Epithelial cell of esophagus (primary cell): Measurements from ENCODE around the gene CHID1.

Experiments used
- DNase-seq: peaks from one replicate; pipeline ENCODE4 v3.0.0; 2010; ENCODE audit warnings: low read depth
- H3K4me3 ChIP-seq: 2 replicates; pipeline ENCODE4 v1.5.1; 2011; ENCODE audit warnings: mild to moderate bottlenecking, low read length, control low read depth
- CTCF ChIP-seq: IDR thresholded peaks from 2 replicates; pipeline ENCODE4 v1.5.1; 2011; ENCODE audit warnings: low read depth, mild to moderate bottlenecking, low read length, control low read depth, inconsistent platforms; ENCODE audit not compliant: insufficient read depth; ENCODE audit errors: missing control alignments

CHID1 gene

GRCh38 chr11:845872-846495, 64.6 kb downstream of the CHID1 start:
- H3K4me3 ChIP-seq = no peak overlapping the region
- TF ChIP-seq CTCF = no peak
- peak; percentile 16 for DNase-seq

GRCh38 chr11:844693-845644, 65.6 kb downstream of the CHID1 start:
- no peak for TF ChIP-seq CTCF
- H3K4me3 ChIP-seq = peak overlapping the region; percentile 16
- peak; percentile 29 for DNase-seq

- peak overlapping the region; percentile 89 for H3K4me3 ChIP-seq
- TF ChIP-seq CTCF = peak; percentile 11
- peak; percentile 71 for DNase-seq
Observed at GRCh38 chr11:843818-844692, 66.6 kb downstream of the CHID1 start.

GRCh38 chr11:843086-843734, 67.4 kb downstream of the CHID1 start:
- no peak for DNase-seq
- H3K4me3 ChIP-seq = peak overlapping the region; percentile 89
- no peak for TF ChIP-seq CTCF

- peak within 1 kb of the TSS; percentile 89 for H3K4me3 ChIP-seq
- DNase-seq = peak; percentile 94
- TF ChIP-seq CTCF = no peak
Observed at GRCh38 chr11:842370-843002, 68.1 kb downstream of the CHID1 start, which contains the start of the genes POLR2L and TSPAN4. TSS of gene POLR2L (minus strand) at chr11:842529. CDS start at chr11:842508, 21 bp downstream. TSS of gene TSPAN4 (plus strand) at chr11:842852. CDS start at chr11:850305, 7,453 bp downstream.

GRCh38 chr11:841981-842369, 68.6 kb downstream of the CHID1 start:
- no peak for TF ChIP-seq CTCF
- DNase-seq = no peak
- peak overlapping the region; percentile 89 for H3K4me3 ChIP-seq
